ENCODE results near the gene HLX.

Gene HLX

GRCh38 chr1:220925707-220926106 lies 46.5 kb downstream of the HLX start:
- DNase-seq (ENCODE audit: low read depth), result no peak

GRCh38 chr1:220926146-220926545 lies 46.9 kb downstream of the HLX start:
- peak; percentile 47 for DNase-seq (ENCODE audit: low read depth)

GRCh38 chr1:220927442-220927841 lies 48.2 kb downstream of the HLX start:
- no peak for DNase-seq (ENCODE audit: low read depth)

DNA sequence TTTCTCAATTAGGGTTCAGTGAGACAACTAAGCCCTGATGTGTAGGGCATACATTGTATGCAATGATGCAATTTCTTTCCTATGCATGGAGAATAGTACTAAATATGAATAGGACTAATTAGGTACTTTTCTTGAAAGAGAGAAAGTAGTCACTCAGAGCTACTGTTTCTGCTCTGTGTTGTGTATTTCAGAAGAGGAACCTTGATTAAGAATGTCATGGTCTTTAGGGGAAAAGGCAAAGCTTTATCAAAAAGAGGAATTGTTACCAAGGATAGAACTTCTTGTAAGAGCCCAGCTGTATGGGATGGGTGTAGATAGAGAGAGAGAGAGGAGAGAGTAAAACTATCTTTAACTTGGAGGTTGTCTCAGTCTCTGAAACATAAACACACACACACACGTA lies 49.1 kb downstream of the HLX start:
- DNase-seq (ENCODE audit: low read depth), result no peak

DNA sequence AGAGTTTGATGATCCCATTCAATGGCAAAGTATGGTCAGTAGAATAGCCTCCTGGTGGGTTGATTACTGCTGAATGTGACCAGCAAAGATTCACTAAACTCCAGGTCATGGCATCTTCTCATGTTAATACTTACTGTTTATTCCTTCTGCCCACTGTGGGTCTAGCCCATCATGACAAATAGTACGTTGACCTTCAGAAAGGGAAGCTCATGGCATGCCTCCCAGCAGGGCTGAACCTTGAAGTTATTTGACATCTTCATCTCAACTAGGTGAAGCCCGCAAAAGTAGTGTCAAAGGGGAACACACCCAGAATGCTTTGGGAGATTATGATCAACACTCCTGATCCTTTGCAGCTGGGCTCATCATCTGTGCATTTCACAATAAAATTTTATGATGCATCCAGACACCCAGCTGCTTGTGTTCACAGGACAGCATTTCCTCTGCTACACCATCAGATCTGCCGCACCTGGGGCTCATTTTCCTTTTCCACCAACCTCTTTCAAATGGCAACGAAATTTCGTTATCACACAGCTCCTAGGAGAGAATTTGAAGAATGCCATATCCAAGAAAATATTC lies 49.6 kb downstream of the HLX start:
- DNase-seq (ENCODE audit: low read depth), result no peak

DNA sequence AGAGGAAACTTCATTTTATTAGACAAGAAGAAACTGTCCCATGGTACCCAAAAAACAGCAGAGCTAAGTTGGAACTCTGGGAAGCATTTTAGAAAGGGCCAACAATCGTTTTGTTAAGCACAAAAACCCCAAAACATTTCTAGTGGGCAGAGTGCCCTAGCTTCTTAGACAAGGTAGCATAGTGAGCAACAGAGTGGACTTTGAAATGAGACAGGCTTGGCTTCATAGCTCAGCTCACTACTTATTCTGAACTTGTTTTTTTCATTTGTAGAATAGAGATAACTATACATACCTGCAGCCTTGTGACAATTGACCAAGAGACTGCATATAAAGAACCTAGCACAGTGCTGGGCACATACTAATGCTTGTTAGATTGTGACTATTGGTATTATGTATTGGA lies 50.1 kb downstream of the HLX start:
- DNase-seq (ENCODE audit: low read depth), result no peak
